SK-N-DZ (cell line): ENCODE data around the gene CHRNE.
"Not testable (repeated sequence)": the region's sequence is repeated elsewhere in the genome, so short reads cannot be mapped to it uniquely, and the experiment has no call there.

ENCODE experiments used
- DNase-seq: peaks from one replicate; pipeline ENCODE4 v3.0.0-alpha.2; 2015; ENCODE audit warnings: low spot score

The CHRNE gene

GRCh38 chr17:4939796-4940554 lies 37.1 kb upstream of the CHRNE start, which contains the start of the genes RNF167 and SLC25A11:
TSS of gene RNF167 (plus strand) at chr17:4940268. CDS start at chr17:4940910, 642 bp downstream.
TSS of gene SLC25A11 (minus strand) at chr17:4940046. CDS start at chr17:4939910, 136 bp downstream.
- peak; percentile 100 for DNase-seq

GRCh38 chr17:4939546-4939795 lies 36.6 kb upstream of the CHRNE start:
- DNase-seq, result no peak

GRCh38 chr17:4938688-4939545 lies 36.0 kb upstream of the CHRNE start:
- DNase-seq, result no peak

- DNase-seq, result no peak
Measured at GRCh38 chr17:4938069-4938491, 35.2 kb upstream of the CHRNE start.

- DNase-seq, result no peak
Measured at GRCh38 chr17:4937553-4937952, 34.7 kb upstream of the CHRNE start.

GRCh38 chr17:4936436-4936835 lies 33.5 kb upstream of the CHRNE start:
- DNase-seq, result no peak

- DNase-seq, result no peak
Measured at GRCh38 chr17:4935650-4936049, 32.8 kb upstream of the CHRNE start.

GRCh38 chr17:4934173-4934979 lies 31.5 kb upstream of the CHRNE start:
- DNase-seq, result no peak

GRCh38 chr17:4933646-4934045 lies 30.7 kb upstream of the CHRNE start:
- no peak for DNase-seq

- no peak for DNase-seq
Measured at GRCh38 chr17:4932756-4933155, 29.9 kb upstream of the CHRNE start.

GRCh38 chr17:4931963-4932362 lies 29.1 kb upstream of the CHRNE start, which contains the start of gene GP1BA:
TSS of gene GP1BA (plus strand) at chr17:4932277. CDS start at chr17:4932605, 328 bp downstream.
- no peak for DNase-seq

GRCh38 chr17:4928881-4929280 lies 26.0 kb upstream of the CHRNE start:
- DNase-seq, result no peak

GRCh38 chr17:4926577-4927335 lies 23.9 kb upstream of the CHRNE start:
- DNase-seq, result not testable (repeated sequence)

- DNase-seq, result no peak
Measured at GRCh38 chr17:4921320-4921719, 18.4 kb upstream of the CHRNE start.

- no peak for DNase-seq
Measured at GRCh38 chr17:4920351-4921048, 17.6 kb upstream of the CHRNE start.

- DNase-seq, result peak; percentile 98
Measured at GRCh38 chr17:4919511-4920047, 16.7 kb upstream of the CHRNE start.

- DNase-seq, result not testable (repeated sequence)
Measured at GRCh38 chr17:4914551-4914950, 11.7 kb upstream of the CHRNE start.

- no peak for DNase-seq
Measured at GRCh38 chr17:4913994-4914393, 11.1 kb upstream of the CHRNE start.

GRCh38 chr17:4908711-4909496 lies 6.0 kb upstream of the CHRNE start:
- peak; percentile 92 for DNase-seq
